Lower leg skin (tissue), 3 donors: ENCODE data around the gene AKAP6.

Source experiments
- CTCF ChIP-seq, 3 donors: fragments of 450-650 bp; IDR thresholded peaks; one replicate each; pipeline ENCODE4 v1.5.1; 2016; ENCODE audit warnings: antibody characterized with exemption in 3 of 3, mild to moderate bottlenecking in 3 of 3, moderate library complexity in 2 of 3
- POLR2A ChIP-seq, 2 donors: fragments of 450-650 bp; IDR thresholded peaks; one replicate each; pipeline ENCODE4 v1.6.1; 2016 to 2017; ENCODE audit warnings: antibody characterized with exemption in 2 of 2, mild to moderate bottlenecking in 1 of 2, moderate library complexity in 1 of 2

DNA sequence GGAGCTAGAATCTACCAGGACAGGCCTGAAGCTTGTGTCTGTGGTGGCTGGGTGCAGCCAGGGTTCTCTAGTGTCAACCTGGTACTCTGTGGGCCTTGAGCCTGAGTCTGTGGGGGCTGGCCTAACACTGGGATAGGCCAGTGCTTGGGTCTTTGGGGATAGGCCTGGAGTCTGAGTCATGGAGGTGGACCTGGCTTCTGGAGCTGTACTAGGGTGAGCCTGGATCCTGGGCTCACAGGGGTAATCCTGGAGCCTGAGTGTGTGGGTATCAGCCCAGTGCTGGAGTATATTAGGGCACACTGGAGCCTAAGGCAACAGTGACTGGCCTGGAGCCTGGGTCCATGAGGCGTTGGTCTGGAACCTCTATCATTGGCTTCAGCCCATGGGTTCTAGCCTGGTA lies 427.1 kb downstream of the AKAP6 start:
- no peak for TF ChIP-seq CTCF (IDR thresholded peaks at IDR 0.05)
- no peak for TF ChIP-seq POLR2A (IDR thresholded peaks at IDR 0.05)
